GM19467 (cell line): Measurements from ENCODE around the gene ADRB1.

Source experiments
- ATAC-seq: cut with Tn5 transposase; IDR thresholded peaks from one replicate; pipeline ENCODE4 v1.9.1; 2021; ENCODE audit warnings: mild to moderate bottlenecking, moderate library complexity; ENCODE audit not compliant: unreplicated experiment

ADRB1 gene

GRCh38 chr10:114025611-114026130, 18.0 kb upstream of the ADRB1 start:
- ATAC-seq: no peak

- ATAC-seq: no peak
These were observed 17.3 kb upstream of the ADRB1 start for GRCh38 chr10:114026189-114027040.

GRCh38 chr10:114027041-114027394, 16.6 kb upstream of the ADRB1 start:
- ATAC-seq: no peak

- ATAC-seq: no peak
These were observed 15.7 kb upstream of the ADRB1 start for GRCh38 chr10:114027951-114028350.

- no peak for ATAC-seq
These were observed 15.2 kb upstream of the ADRB1 start for GRCh38 chr10:114028425-114028824.

GRCh38 chr10:114029655-114030054, 14.0 kb upstream of the ADRB1 start:
- ATAC-seq: no peak

- no peak for ATAC-seq
These were observed 13.5 kb upstream of the ADRB1 start for GRCh38 chr10:114030140-114030539.

- ATAC-seq: no peak
These were observed 12.3 kb upstream of the ADRB1 start for GRCh38 chr10:114031073-114031972.

GRCh38 chr10:114033566-114033965, 10.1 kb upstream of the ADRB1 start:
- no peak for ATAC-seq

- ATAC-seq: no peak
These were observed 8.6 kb upstream of the ADRB1 start for GRCh38 chr10:114034923-114035645.

- no peak for ATAC-seq
These were observed 7.9 kb upstream of the ADRB1 start for GRCh38 chr10:114035791-114036190.

- ATAC-seq: no peak
These were observed 4.8 kb upstream of the ADRB1 start for GRCh38 chr10:114038819-114039218.

- ATAC-seq: no peak
These were observed 2.5 kb upstream of the ADRB1 start for GRCh38 chr10:114041166-114041565.

GRCh38 chr10:114042895-114043531, 653 bp upstream of the ADRB1 start:
- no peak for ATAC-seq

GRCh38 chr10:114044247-114045135, 825 bp downstream of the ADRB1 start:
- no peak for ATAC-seq

GRCh38 chr10:114045136-114046086, 1.7 kb downstream of the ADRB1 start:
- no peak for ATAC-seq

GRCh38 chr10:114046087-114046458, 2.4 kb downstream of the ADRB1 start:
- no peak for ATAC-seq

- no peak for ATAC-seq
These were observed 4.8 kb downstream of the ADRB1 start for GRCh38 chr10:114048472-114048871.
